Spinal cord (tissue), 10 donors: ENCODE data around the gene COX14. TPM values are rescaled to one million over a fixed set of nuclear protein-coding genes. Genes with fewer than 3 reads are reported as not detected.

ENCODE experiments used
- DNase-seq, 6 donors: peaks; one replicate each; pipeline versions ENCODE4 v3.0.0 to v3.0.0-alpha.2; 2013 to 2015; ENCODE audit warnings: low spot score in 6 of 6, low read depth in 4 of 6
- H3K27ac ChIP-seq: one replicate; pipeline ENCODE4 v1.5.1; 2013; ENCODE audit warnings: low read depth, low read length, control low read depth
- H3K27me3 ChIP-seq: one replicate; pipeline ENCODE4 v1.6.1; 2013; ENCODE audit warnings: low read length; ENCODE audit not compliant: control insufficient read depth, insufficient read depth
- H3K36me3 ChIP-seq: one replicate; pipeline ENCODE4 v1.6.1; 2013; ENCODE audit warnings: low read length; ENCODE audit not compliant: control insufficient read depth, insufficient read depth
- H3K4me1 ChIP-seq: one replicate; pipeline ENCODE4 v1.6.1; 2013; ENCODE audit warnings: low read length; ENCODE audit not compliant: control insufficient read depth, insufficient read depth
- H3K4me3 ChIP-seq: one replicate; pipeline ENCODE4 v1.5.1; 2013; ENCODE audit warnings: low read depth, low read length, control low read depth
- H3K9me3 ChIP-seq: one replicate; pipeline ENCODE4 v1.6.1; 2013; ENCODE audit warnings: low read length; ENCODE audit not compliant: control insufficient read depth, insufficient read depth
- WGBS: methylation state at CpG from one replicate; pipeline ENCODE4 v1.1.5; 2013; ENCODE audit warnings: missing lambda C conversion rate; ENCODE audit not compliant: insufficient coverage; 5-methylcytosine and 5-hydroxymethylcytosine counted together
- polyA plus RNA-seq, 2 donors: library from polyadenylated mRNA; unstranded; fragments of 120-200 nt; gene quantifications; one replicate each; pipeline ENCODE4 v1.2.1, GENCODE V29; 2013; ENCODE audit not compliant: insufficient read length in 2 of 2
- total RNA-seq, 2 donors: library from RNA; depleted of rRNA in 1 of 2; stranded (reverse); fragments of 120-200 nt in 1 of 2; fragments of >200 nt in 1 of 2; gene quantifications; one replicate each; pipeline versions ENCODE4 v1.2.3 to v1.2.4, GENCODE V29; 2013 to 2014
- donor health status: healthy.

Gene COX14
- total and polyA plus RNA-seq, 4 donors = 23.8 to 74.8 (median 48.7) TPM

- Histone ChIP-seq H3K27ac (no peak overlapping the region), H3K36me3 (peaks cover 10% of the 10 kb centered on the region), H3K9me3 (no peaks in the 10 kb centered on the region), H3K4me1 (peaks cover 63% of the 10 kb centered on the region), H3K4me3 (no peak overlapping the region), H3K27me3 (no peaks in the 10 kb centered on the region)
- DNase-seq = no peak
- 81% methylated on average over 12 of the region's 14 CpGs for WGBS
Measured at GRCh38 chr12:50104417-50105366, 7.3 kb upstream of the COX14 start.

GRCh38 chr12:50105913-50106450 is 6.1 kb upstream of the COX14 start:
- H3K27me3 ChIP-seq = no peaks in the 10 kb centered on the region
- peaks cover 4% of the 10 kb centered on the region for H3K36me3 ChIP-seq
- WGBS = 87% methylated on average over 10 of the region's 12 CpGs
- H3K9me3 ChIP-seq = no peaks in the 10 kb centered on the region
- H3K4me1 ChIP-seq = peaks cover 74% of the 10 kb centered on the region
- no peak overlapping the region for H3K27ac ChIP-seq
- no peak overlapping the region for H3K4me3 ChIP-seq
- peak in 1 of 6 donors; percentile 47 for DNase-seq

- Histone ChIP-seq H3K27ac (no peak overlapping the region), H3K4me3 (no peak overlapping the region), H3K36me3 (no peaks in the 10 kb centered on the region), H3K9me3 (no peaks in the 10 kb centered on the region), H3K4me1 (peaks cover 74% of the 10 kb centered on the region), H3K27me3 (no peaks in the 10 kb centered on the region)
- DNase-seq = no peak
- 77% methylated on average over 3 of the region's 3 CpGs for WGBS
Measured at GRCh38 chr12:50106907-50107306, 5.1 kb upstream of the COX14 start.

GRCh38 chr12:50107416-50108268 is 4.4 kb upstream of the COX14 start:
- Histone ChIP-seq H3K36me3 (no peaks in the 10 kb centered on the region), H3K4me3 (no peak overlapping the region), H3K27ac (no peak overlapping the region), H3K9me3 (no peaks in the 10 kb centered on the region), H3K4me1 (peaks cover 68% of the 10 kb centered on the region), H3K27me3 (no peaks in the 10 kb centered on the region)
- peak in 1 of 6 donors; percentile 16 for DNase-seq
- 93% methylated on average over 13 of the region's 17 CpGs for WGBS

GRCh38 chr12:50109319-50109718 is 2.7 kb upstream of the COX14 start:
- no peak for DNase-seq
- Histone ChIP-seq H3K27ac (no peak overlapping the region), H3K9me3 (no peaks in the 10 kb centered on the region), H3K4me1 (peaks cover 68% of the 10 kb centered on the region), H3K4me3 (no peak overlapping the region), H3K36me3 (peaks cover 1% of the 10 kb centered on the region), H3K27me3 (no peaks in the 10 kb centered on the region)
- whole genome bisulfite sequencing = 82% methylated on average over 2 of the region's 3 CpGs

GRCh38 chr12:50110127-50110761 is 1.8 kb upstream of the COX14 start:
- H3K27ac ChIP-seq = peak overlapping the region; percentile 67
- H3K4me3 ChIP-seq = no peak overlapping the region
- no peaks in the 10 kb centered on the region for H3K9me3 ChIP-seq
- H3K27me3 ChIP-seq = no peaks in the 10 kb centered on the region
- 46% methylated on average over 5 of the region's 8 CpGs for WGBS
- DNase-seq = peak in 1 of 6 donors; percentile 39
- peaks cover 7% of the 10 kb centered on the region for H3K36me3 ChIP-seq
- peaks cover 60% of the 10 kb centered on the region for H3K4me1 ChIP-seq

GRCh38 chr12:50110762-50111351 is 1.2 kb upstream of the COX14 start:
- peaks cover 14% of the 10 kb centered on the region for H3K36me3 ChIP-seq
- no peaks in the 10 kb centered on the region for H3K27me3 ChIP-seq
- 50% methylated on average over 1 of the region's 7 CpGs for WGBS
- H3K4me3 ChIP-seq = no peak overlapping the region
- peak in 1 of 6 donors; percentile 21 for DNase-seq
- H3K9me3 ChIP-seq = no peaks in the 10 kb centered on the region
- H3K27ac ChIP-seq = peak overlapping the region; percentile 67
- H3K4me1 ChIP-seq = peaks cover 54% of the 10 kb centered on the region

GRCh38 chr12:50111395-50111692 is 692 bp upstream of the COX14 start:
- peaks cover 18% of the 10 kb centered on the region for H3K36me3 ChIP-seq
- peaks cover 49% of the 10 kb centered on the region for H3K4me1 ChIP-seq
- DNase-seq = no peak
- H3K27me3 ChIP-seq = no peaks in the 10 kb centered on the region
- peak overlapping the region; percentile 67 for H3K27ac ChIP-seq
- WGBS = 2% methylated on average over 19 of the region's 19 CpGs
- H3K4me3 ChIP-seq = peak overlapping the region; percentile 99
- H3K9me3 ChIP-seq = no peaks in the 10 kb centered on the region
